A549 (cell line): Measurements from ENCODE around the gene SERPIND1. TPM values are rescaled to one million over a fixed set of nuclear protein-coding genes. Genes with fewer than 3 reads are reported as not detected.
A peak's percentile ranks its signal among the peaks of the same experiment; 100 is the strongest.
"Not testable (repeated sequence)": the region's sequence is repeated elsewhere in the genome, so short reads cannot be mapped to it uniquely, and the experiment has no call there.

ENCODE experiments used
- ATAC-seq, 2 experiments: fragments of 200-7000 bp in 1 of 2; fragments of >200 bp in 1 of 2; cut with Nextera tagmentation in 1 of 2; cut with Tn5 transposase in 1 of 2; 3 replicates each; pipeline versions ENCODE4 v1.8.0 to v1.9.1; 2018 to 2020; ENCODE audit warnings: mild to moderate bottlenecking in 1 of 2, moderate library complexity in 1 of 2
- CTCF ChIA-PET: fragments of 300-600 bp; sonication (Branson Sonifier 250); formaldehyde crosslinking; extraction: SDS; loops from one replicate; lab custom pipeline; 2021; ENCODE audit warnings: antibody characterized with exemption, inconsistent platforms; lab: Yijun Ruan, JAX
- POLR2A ChIA-PET: fragments of 350-600 bp; formaldehyde crosslinking; extraction: SDS; loops from one replicate; lab custom pipeline; 2021; ENCODE audit warnings: antibody characterized with exemption, inconsistent platforms; lab: Yijun Ruan, JAX
- DNase-seq, 2 experiments: peaks; one replicate each; pipeline versions ENCODE4 v3.0.0 to v3.0.0-alpha.2; 2011 to 2016; ENCODE audit warnings: low read depth in 1 of 2, low spot score in 1 of 2
- FAIRE-seq: peaks from 2 replicates; lab custom pipeline; 2011; peaks lifted over from hg19 to GRCh38; lab: Jason Lieb, UNC
- H3K27ac ChIP-seq, 2 experiments: fragments of >200 bp; sonication (Bioruptor Twin); formaldehyde crosslinking; 3 replicates each; pipeline ENCODE4 v1.5.1; 2016 to 2017
- H3K4me1 ChIP-seq: fragments of >200 bp; sonication (Bioruptor Twin); formaldehyde crosslinking; 3 replicates; pipeline ENCODE4 v1.6.1; 2016
- H3K4me2 ChIP-seq: fragments of >200 bp; sonication (Bioruptor Twin); formaldehyde crosslinking; 3 replicates; pipeline ENCODE4 v1.6.1; 2016
- H3K4me3 ChIP-seq: fragments of >200 bp; sonication (Bioruptor Twin); formaldehyde crosslinking; 3 replicates; pipeline ENCODE4 v1.5.1; 2016
- H3K9me3 ChIP-seq: fragments of >200 bp; sonication (Bioruptor Twin); formaldehyde crosslinking; 3 replicates; pipeline ENCODE4 v1.6.1; 2016
- CBX2 ChIP-seq: fragments of 200-600 bp; sonication (generic); IDR thresholded peaks from 2 replicates; pipeline ENCODE4 v1.6.1; 2016; ENCODE audit warnings: low read depth, mild to moderate bottlenecking, borderline replicate concordance
- CEBPB ChIP-seq, 2 experiments: fragments of >200 bp in 1 of 2; sonication (Bioruptor Twin) in 1 of 2; formaldehyde crosslinking in 1 of 2; IDR thresholded peaks; 2 replicates each; pipeline ENCODE4 v1.6.1; 2012 to 2016
- CHD4 ChIP-seq: fragments of 200-600 bp; sonication (generic); IDR thresholded peaks from 2 replicates; pipeline ENCODE4 v1.6.1; 2016; ENCODE audit warnings: antibody characterized with exemption, mild to moderate bottlenecking, borderline replicate concordance
- EHMT2 ChIP-seq: fragments of 200-600 bp; sonication (generic); IDR thresholded peaks from 2 replicates; pipeline ENCODE4 v1.6.1; 2016; ENCODE audit warnings: antibody characterized with exemption, low read depth, mild to moderate bottlenecking, moderate library complexity
- EP300 ChIP-seq, 2 experiments: fragments of >200 bp; sonication (Bioruptor Twin); formaldehyde crosslinking; IDR thresholded peaks; 2 replicates in 1 of 2; 3 replicates in 1 of 2; pipeline ENCODE4 v1.6.1; 2016 to 2017
- ESRRA ChIP-seq: fragments of 150-350 bp; IDR thresholded peaks from 2 replicates; pipeline ENCODE4 v1.6.1; 2014; ENCODE audit warnings: mild to moderate bottlenecking, low read length, borderline replicate concordance
- FOSB ChIP-seq: fragments of 250-450 bp; sonication (Bioruptor Pico); IDR thresholded peaks from 2 replicates; pipeline ENCODE4 v1.5.0; 2020; ENCODE audit warnings: mild to moderate bottlenecking, moderate library complexity
- FOSL2 ChIP-seq, 2 experiments: fragments of 450-650 bp in 1 of 2; fragments of >200 bp in 1 of 2; sonication (Bioruptor Twin) in 1 of 2; formaldehyde crosslinking; IDR thresholded peaks; 2 replicates each; pipeline versions ENCODE4 v1.5.0 to v1.6.1; 2016 to 2020; ENCODE audit warnings: mild to moderate bottlenecking in 1 of 2, moderate library complexity in 1 of 2
- HDAC2 ChIP-seq: fragments of 200-600 bp; sonication (generic); IDR thresholded peaks from 2 replicates; pipeline ENCODE4 v1.6.1; 2016
- HEYL ChIP-seq: fragments of 250-450 bp; sonication (Bioruptor Pico); IDR thresholded peaks from 2 replicates; pipeline ENCODE4 v1.8.0; 2021; ENCODE audit warnings: mild to moderate bottlenecking, moderate library complexity
- HMGXB4 ChIP-seq: fragments of 250-450 bp; sonication (Bioruptor Pico); IDR thresholded peaks from 2 replicates; pipeline ENCODE4 v1.5.0; 2021; ENCODE audit warnings: mild to moderate bottlenecking, moderate library complexity, borderline replicate concordance
- HOXB13 ChIP-seq: fragments of 250-450 bp; sonication (Bioruptor Pico); IDR thresholded peaks from 2 replicates; pipeline ENCODE4 v1.5.0; 2020; ENCODE audit warnings: low read depth, mild to moderate bottlenecking, moderate library complexity
- HOXB5 ChIP-seq: fragments of 250-450 bp; sonication (Bioruptor Pico); IDR thresholded peaks from 2 replicates; pipeline ENCODE4 v1.5.0; 2020; ENCODE audit warnings: mild to moderate bottlenecking, moderate library complexity
- JUN ChIP-seq, 2 experiments: fragments of >200 bp; sonication (Bioruptor Twin); formaldehyde crosslinking; IDR thresholded peaks; 2 replicates in 1 of 2; 3 replicates in 1 of 2; pipeline ENCODE4 v1.6.1; 2016 to 2017
- JUNB ChIP-seq: fragments of >200 bp; sonication (Bioruptor Twin); formaldehyde crosslinking; IDR thresholded peaks from 2 replicates; pipeline ENCODE4 v1.6.1; 2016
- KDM5A ChIP-seq: fragments of 200-600 bp; sonication (generic); IDR thresholded peaks from 2 replicates; pipeline ENCODE4 v1.6.1; 2016; ENCODE audit warnings: antibody characterized with exemption, mild to moderate bottlenecking
- PHF8 ChIP-seq: fragments of 200-600 bp; sonication (generic); IDR thresholded peaks from 2 replicates; pipeline ENCODE4 v1.6.1; 2016; ENCODE audit warnings: low read depth, mild to moderate bottlenecking, antibody characterized with exemption, moderate library complexity, borderline replicate concordance
- POLR2A ChIP-seq: IDR thresholded peaks from 2 replicates; pipeline ENCODE4 v1.6.1; 2012; ENCODE audit warnings: mild to moderate bottlenecking, low read length
- POLR2AphosphoS2 ChIP-seq: conservative IDR thresholded peaks from 2 replicates; pipeline ENCODE4 v1.6.1; 2012; ENCODE audit warnings: low read length, improper control_type of control experiment, inconsistent platforms
- RAD21 ChIP-seq, 2 experiments: fragments of >200 bp in 1 of 2; sonication (Bioruptor Twin) in 1 of 2; formaldehyde crosslinking in 1 of 2; IDR thresholded peaks in 1 of 2; conservative IDR thresholded peaks in 1 of 2; 2 replicates in 1 of 2; 3 replicates in 1 of 2; pipeline ENCODE4 v1.6.1; 2012 to 2018; ENCODE audit warnings: inconsistent platforms in 1 of 2
- RARB ChIP-seq: fragments of 250-450 bp; sonication (Bioruptor Pico); IDR thresholded peaks from 2 replicates; pipeline ENCODE4 v1.8.0; 2021; ENCODE audit warnings: mild to moderate bottlenecking, moderate library complexity
- RCOR1 ChIP-seq: fragments of 150-350 bp; IDR thresholded peaks from 2 replicates; pipeline ENCODE4 v1.6.1; 2014; ENCODE audit warnings: antibody characterized with exemption, low read length, low read depth
- RFX5 ChIP-seq: fragments of 450-650 bp; IDR thresholded peaks from 2 replicates; pipeline ENCODE4 v1.7.1; 2014; ENCODE audit warnings: antibody characterized with exemption, mild to moderate bottlenecking, moderate library complexity
- RNF2 ChIP-seq: fragments of 200-600 bp; sonication (generic); IDR thresholded peaks from 2 replicates; pipeline ENCODE4 v1.6.1; 2016; ENCODE audit warnings: low read depth, mild to moderate bottlenecking, antibody characterized with exemption, moderate library complexity, borderline replicate concordance
- SREBF2 ChIP-seq: fragments of 450-650 bp; IDR thresholded peaks from 2 replicates; pipeline ENCODE4 v1.6.1; 2014; ENCODE audit warnings: mild to moderate bottlenecking, moderate library complexity
- TFCP2L1 ChIP-seq: fragments of 250-450 bp; sonication (Bioruptor Pico); IDR thresholded peaks from 2 replicates; pipeline ENCODE4 v1.5.0; 2021; ENCODE audit warnings: mild to moderate bottlenecking
- TP53 ChIP-seq: fragments of 250-450 bp; sonication (Bioruptor Pico); IDR thresholded peaks from 2 replicates; pipeline ENCODE4 v1.5.0; 2021; ENCODE audit warnings: mild to moderate bottlenecking, moderate library complexity
- ZC3H11A ChIP-seq: fragments of 450-650 bp; IDR thresholded peaks from 2 replicates; pipeline ENCODE4 v1.6.1; 2014; ENCODE audit warnings: antibody characterized with exemption, mild to moderate bottlenecking
- ZNF302 ChIP-seq: fragments of 250-450 bp; sonication (Bioruptor Pico); IDR thresholded peaks from 2 replicates; pipeline ENCODE4 v1.9.0; 2021; ENCODE audit warnings: inconsistent platforms, mild to moderate bottlenecking, moderate library complexity
- ZSCAN20 ChIP-seq: fragments of 250-450 bp; sonication (Bioruptor Pico); IDR thresholded peaks from 2 replicates; pipeline ENCODE4 v1.8.0; 2022; ENCODE audit warnings: mild to moderate bottlenecking, moderate library complexity
- WGBS: methylation state at CpG from one replicate; pipeline ENCODE4 v1.1.6; 2017; ENCODE audit errors: missing lambda C conversion rate; 5-methylcytosine and 5-hydroxymethylcytosine counted together
- polyA plus RNA-seq, 4 experiments: library from polyadenylated mRNA; depleted of rRNA in 3 of 4; stranded (reverse); fragments of >200 nt; fragmentation: RNase III in 1 of 4; extraction: RNeasy Plus Mini Kit Qiagen cat#74134 plus additional on column Dnase treatment in 1 of 4; gene quantifications; 2 replicates in 3 of 4; 3 replicates in 1 of 4; pipeline ENCODE4 v1.2.3, GENCODE V29; 2011 to 2017
- TF ChIP-seq, protein P1 (sequence below): fragments of 250-450 bp; sonication (Bioruptor Pico); IDR thresholded peaks from 2 replicates; pipeline ENCODE4 v1.5.0; 2020; ENCODE audit warnings: low read depth, mild to moderate bottlenecking, moderate library complexity
- TF ChIP-seq, protein P2 (sequence below): fragments of 150-350 bp; IDR thresholded peaks from 2 replicates; pipeline ENCODE4 v1.6.1; 2014; ENCODE audit warnings: low read depth, mild to moderate bottlenecking, low read length

Gene SERPIND1
- polyA plus RNA-seq, 2 of the 4 experiments (the other 2 are of a cell fraction): not detected

- FAIRE-seq (no peak), DNase-seq (no peak), ATAC-seq (no peak)
- Histone ChIP-seq H3K4me3 (no peak overlapping the region), H3K27ac (no peak overlapping the region), H3K9me3 (no peaks in the 10 kb centered on the region), H3K4me2 (no peak overlapping the region), H3K4me1 (no peaks in the 10 kb centered on the region)
- TF ChIP-seq JUNB (no peak), RCOR1 (no peak), EP300 (IDR thresholded peaks at IDR 0.05) (no peak), RARB (CRISPR knock-in tag) (no peak), HOXB5 (no peak), CEBPB (IDR thresholded peaks at IDR 0.05) (no peak), JUN (IDR thresholded peaks at IDR 0.05) (no peak), HDAC2 (no peak), POLR2AphosphoS2 (no peak), ESRRA (no peak), FOSL2 (IDR thresholded peaks at IDR 0.05) (no peak), FOSL2 (CRISPR knock-in tag; IDR thresholded peaks at IDR 0.05) (no peak), RFX5 (no peak), FOSB (CRISPR knock-in tag) (no peak), EHMT2 (no peak), ZNF302 (CRISPR knock-in tag) (no peak), SREBF2 (no peak)
- TF ChIP-seq, protein P1, sequence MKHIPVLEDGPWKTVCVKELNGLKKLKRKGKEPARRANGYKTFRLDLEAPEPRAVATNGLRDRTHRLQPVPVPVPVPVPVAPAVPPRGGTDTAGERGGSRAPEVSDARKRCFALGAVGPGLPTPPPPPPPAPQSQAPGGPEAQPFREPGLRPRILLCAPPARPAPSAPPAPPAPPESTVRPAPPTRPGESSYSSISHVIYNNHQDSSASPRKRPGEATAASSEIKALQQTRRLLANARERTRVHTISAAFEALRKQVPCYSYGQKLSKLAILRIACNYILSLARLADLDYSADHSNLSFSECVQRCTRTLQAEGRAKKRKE (CRISPR knock-in tag): no peak
- ChIA-PET CTCF (interaction anchor here (1.5 kb wide), 1 partner anchor 12 kb away, joined by 3 read pairs; no protein-coding TSS in a partner anchor), POLR2A (interaction anchor here (0.6 kb wide), 1 partner anchor 271 kb away, joined by 3 read pairs; the partner anchor contains the start of gene KLHL22)
- WGBS: 94% methylated on average over 5 of the region's 7 CpGs
Observed at GRCh38 chr22:20766530-20766929, 7.4 kb upstream of the SERPIND1 start.

GRCh38 chr22:20769496-20769826 lies 4.5 kb upstream of the SERPIND1 start:
- CTCF ChIA-PET: interaction anchor here (1.2 kb wide), 1 partner anchor 27 kb away, joined by 3 read pairs; no protein-coding TSS in a partner anchor
- DNase-seq, H3K4me3 ChIP-seq, POLR2A ChIA-PET, ATAC-seq, H3K4me2 ChIP-seq, H3K9me3 ChIP-seq, FAIRE-seq, H3K4me1 ChIP-seq, H3K27ac ChIP-seq: not testable (repeated sequence)
- 92% methylated on average over 9 of the region's 9 CpGs for WGBS

DNA sequence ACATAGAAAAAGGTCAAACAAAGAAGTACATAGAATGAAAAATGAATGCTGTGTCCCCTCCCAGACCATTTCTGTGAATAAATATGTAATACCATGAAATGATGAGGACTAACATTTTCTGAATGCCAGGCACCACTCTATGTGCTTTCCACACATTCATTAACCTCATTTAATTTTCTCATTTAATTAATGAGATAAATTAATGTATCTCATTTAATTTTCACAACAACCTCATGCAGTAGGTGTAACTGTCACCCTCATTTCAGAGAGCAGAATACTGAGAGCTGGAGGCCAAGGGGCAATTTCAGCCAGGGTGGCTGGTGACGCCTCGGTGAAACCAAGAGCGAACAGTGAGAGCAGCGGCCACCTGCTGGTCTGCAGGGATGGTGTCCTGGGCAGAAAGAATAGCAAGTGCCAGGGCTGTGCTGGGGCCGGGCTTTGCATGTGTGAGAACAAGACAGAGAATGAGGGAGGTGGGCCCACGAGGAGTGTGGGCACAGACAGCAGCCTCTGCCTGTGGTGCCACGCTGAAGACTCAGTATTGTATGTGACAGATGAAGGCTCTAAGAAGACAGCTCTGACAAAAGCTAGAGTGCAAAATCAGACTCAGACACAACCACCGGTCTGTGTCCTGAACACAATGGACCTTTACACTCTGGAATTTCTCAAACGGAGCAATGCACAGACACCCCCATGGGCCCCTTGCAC lies 1.8 kb upstream of the SERPIND1 start:
- no peak for TF ChIP-seq HOXB13 (CRISPR knock-in tag)
- TF ChIP-seq EHMT2: no peak
- no peak for TF ChIP-seq HDAC2
- TF ChIP-seq RAD21 (conservative IDR thresholded peaks at IDR 0.05 in 1 of 2, IDR thresholded peaks at IDR 0.05 in 1 of 2): no peak
- no peak for TF ChIP-seq ZC3H11A
- TF ChIP-seq, protein P2, sequence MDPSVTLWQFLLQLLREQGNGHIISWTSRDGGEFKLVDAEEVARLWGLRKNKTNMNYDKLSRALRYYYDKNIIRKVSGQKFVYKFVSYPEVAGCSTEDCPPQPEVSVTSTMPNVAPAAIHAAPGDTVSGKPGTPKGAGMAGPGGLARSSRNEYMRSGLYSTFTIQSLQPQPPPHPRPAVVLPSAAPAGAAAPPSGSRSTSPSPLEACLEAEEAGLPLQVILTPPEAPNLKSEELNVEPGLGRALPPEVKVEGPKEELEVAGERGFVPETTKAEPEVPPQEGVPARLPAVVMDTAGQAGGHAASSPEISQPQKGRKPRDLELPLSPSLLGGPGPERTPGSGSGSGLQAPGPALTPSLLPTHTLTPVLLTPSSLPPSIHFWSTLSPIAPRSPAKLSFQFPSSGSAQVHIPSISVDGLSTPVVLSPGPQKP: no peak
- no peak for TF ChIP-seq HEYL (CRISPR knock-in tag)
- TF ChIP-seq TFCP2L1 (CRISPR knock-in tag): no peak
- no peak for TF ChIP-seq PHF8
- TF ChIP-seq CHD4: no peak
- no peak for TF ChIP-seq TP53 (CRISPR knock-in tag)
- TF ChIP-seq KDM5A: no peak
- TF ChIP-seq CBX2: no peak
- TF ChIP-seq ZSCAN20 (CRISPR knock-in tag): no peak
- TF ChIP-seq RCOR1: no peak
- no peak for TF ChIP-seq POLR2A
- TF ChIP-seq HMGXB4 (CRISPR knock-in tag): no peak
- TF ChIP-seq RNF2: no peak
- TF ChIP-seq FOSB (CRISPR knock-in tag): no peak
- Histone ChIP-seq H3K4me2 (no peak overlapping the region), H3K27ac (no peak overlapping the region), H3K4me1 (peaks cover 6% of the 10 kb centered on the region), H3K4me3 (no peak overlapping the region), H3K9me3 (no peaks in the 10 kb centered on the region)
- ATAC-seq: peak; percentile 79 to 81; a peak in 4 of 6 replicates
- peak in 1 of 2 experiments; percentile 21 for DNase-seq
- WGBS: 71% methylated on average over 9 of the region's 9 CpGs
- ChIA-PET CTCF (interaction anchor here (0.6 to 3.6 kb wide), 4 partner anchors 9 to 354 kb away, joined by 3 to 19 read pairs (median 3); no protein-coding TSS in a partner anchor), POLR2A (no interaction called here)
- FAIRE-seq: no peak
